Stimulated activated CD8-positive, alpha-beta memory T cell treated with anti-CD3 and anti-CD28 coated beads, Interleukin-15, amount 100 ng/mL, for 24 hours (primary cell): Measurements from ENCODE around the gene PTHLH.

Experiments used
- DNase-seq: peaks from one replicate; pipeline ENCODE4 v3.0.0-alpha.2; 2020; ENCODE audit warnings: low read depth

Gene PTHLH

DNA sequence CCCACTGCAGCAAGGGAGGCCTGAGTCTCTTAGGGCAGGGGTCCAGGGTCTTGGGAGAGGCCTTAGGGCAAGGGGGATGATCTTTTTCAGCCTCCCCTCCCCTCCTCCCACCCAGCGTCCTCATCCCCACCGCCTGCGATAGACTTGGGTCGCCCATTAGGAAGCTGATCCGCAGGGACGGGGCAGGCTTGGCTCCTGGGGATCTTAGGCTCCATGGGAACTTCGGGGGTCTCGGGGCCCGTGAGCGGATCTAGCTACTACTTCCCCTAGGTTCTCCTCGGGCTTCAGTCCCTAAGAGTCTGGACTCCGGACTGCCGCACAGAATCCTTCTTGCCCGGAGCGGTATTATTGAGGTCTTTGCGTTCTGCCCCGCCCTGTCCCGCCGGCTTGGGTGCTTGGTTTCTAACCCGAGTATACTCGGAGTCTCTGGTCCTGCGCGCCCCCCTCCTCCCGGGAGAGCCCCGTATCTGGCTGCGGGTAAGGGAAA is 2.2 kb upstream of the PTHLH start:
- no peak for DNase-seq

DNA sequence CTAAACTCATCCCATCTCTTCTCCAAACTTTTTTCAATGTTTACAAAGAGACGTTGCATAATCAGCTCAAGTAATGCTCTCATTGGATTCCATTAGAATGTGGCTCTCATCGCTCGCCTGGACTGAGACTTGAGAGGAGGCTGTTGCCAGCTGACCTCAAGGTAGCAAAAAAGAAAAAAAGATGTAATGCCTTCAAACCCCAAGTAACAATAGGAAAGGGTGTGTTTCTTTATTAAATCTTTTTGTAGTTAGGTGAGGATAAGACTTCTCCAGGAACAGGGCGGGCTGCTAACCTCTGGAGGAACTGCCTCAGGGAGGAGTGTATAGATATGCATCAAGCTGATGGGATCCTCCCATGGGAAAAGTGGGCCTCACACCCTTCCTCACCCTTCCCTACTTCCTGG is 956 bp upstream of the PTHLH start:
- DNase-seq, result no peak

DNA sequence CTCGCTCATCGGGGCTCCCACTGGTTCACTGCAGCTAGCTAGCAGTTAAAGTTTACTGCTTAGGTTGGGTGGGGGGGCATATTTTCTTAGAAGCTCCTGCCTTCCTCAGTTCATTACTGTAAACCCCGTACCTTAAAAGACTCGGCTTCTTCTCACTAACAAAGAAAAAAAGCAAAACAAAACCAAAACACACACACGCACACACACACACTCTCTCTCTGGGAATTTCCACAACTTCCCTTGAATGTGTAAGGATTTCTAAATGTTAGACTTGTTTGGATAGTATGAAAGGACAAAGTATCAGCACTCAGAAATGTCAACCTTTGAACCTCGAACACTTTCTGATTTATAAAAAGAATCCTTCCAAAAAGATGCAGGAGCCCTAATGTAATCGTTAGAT is 927 bp downstream of the PTHLH start:
- no peak for DNase-seq

DNA sequence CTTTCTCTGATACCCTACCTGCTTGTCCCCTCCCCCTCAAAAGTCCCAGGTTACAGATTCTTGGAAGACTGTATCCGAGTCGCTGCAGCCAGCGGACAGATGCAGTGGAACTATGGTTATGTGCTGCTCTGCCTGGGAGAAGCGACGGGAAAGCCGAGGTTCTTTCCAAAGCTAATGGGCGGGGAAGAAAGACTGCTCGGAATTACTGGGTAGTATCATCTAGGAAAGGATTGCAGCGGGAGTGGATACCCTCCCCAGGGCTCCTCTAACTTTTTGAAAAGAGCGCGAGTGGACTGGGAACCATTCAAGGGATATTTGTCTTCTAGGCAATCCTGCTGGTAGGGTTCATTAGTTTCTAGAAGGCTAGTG is 1.4 kb downstream of the PTHLH start:
- DNase-seq, result no peak

DNA sequence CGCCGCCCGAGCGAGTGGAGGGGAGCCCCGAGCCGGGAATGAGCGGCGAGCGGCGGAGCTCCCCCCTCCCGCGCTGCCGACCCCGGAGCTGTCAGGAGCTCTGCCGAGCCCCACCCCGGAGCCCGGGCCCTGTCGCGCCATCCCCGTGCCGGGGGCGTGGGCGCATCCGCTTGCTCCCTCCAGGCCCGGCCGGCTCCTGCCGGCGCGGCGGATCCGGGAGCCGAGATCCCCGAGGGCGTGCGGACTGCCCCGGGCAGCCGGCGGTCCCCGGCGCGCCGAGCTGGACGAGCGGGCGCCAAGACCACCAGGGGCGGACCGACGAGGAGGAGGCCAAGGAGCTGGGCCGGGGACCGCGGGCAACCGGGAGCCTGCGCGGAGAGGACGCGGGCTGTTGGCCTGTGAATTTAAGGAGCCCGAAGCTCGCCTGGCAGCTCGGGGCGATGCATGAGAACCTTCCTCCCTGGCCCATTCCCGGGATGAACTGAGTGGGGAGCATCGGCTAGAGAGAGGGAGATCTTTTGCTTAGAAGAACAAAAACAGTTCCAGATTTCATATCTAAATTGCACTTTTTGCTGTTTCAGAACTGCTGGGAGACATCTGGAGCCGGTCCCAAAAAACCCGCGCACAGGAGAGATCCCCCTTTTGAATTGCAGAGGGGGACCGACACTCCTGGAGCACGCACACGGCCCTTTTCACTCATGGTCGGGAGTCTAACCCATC is 2.0 kb downstream of the PTHLH start:
- DNase-seq, result no peak

DNA sequence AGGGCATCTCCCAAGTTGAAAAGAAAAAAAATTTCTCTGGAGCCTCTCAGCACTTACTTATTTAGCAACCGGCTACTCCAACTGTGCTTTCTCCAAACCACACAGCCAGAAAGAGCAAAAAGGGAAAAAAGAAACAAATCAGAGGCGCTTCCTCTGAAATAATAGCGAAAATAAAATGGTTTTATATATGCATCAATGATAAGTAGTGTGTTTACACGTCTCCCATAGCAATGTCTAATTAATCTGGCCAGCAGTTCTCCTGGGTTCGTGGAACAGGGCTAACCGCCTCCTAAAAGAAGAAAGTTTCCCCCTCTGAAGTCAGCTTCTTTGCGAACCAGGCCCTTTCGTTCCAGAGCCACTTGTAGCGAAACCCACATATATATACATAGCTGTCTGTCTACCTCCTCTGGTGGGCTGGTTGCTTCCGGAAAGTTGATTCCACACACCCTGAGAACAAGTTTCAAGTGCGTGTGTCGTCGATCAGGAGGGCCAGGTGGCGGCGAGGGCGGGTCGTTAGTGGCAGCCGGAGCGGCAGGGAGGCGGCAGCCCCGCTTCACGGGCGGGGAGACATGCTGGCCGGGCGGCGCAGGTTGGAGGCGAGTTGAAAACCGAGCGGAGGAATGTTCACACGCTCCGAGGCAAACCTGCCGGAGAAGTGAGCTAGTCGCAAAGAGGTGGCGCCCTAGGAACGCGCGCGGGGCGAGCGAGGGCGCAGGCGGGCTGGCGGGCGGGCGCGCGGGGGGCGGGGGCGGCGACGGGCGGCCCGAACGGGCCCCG is 2.7 kb downstream of the PTHLH start:
- peak; percentile 28 for DNase-seq

DNA sequence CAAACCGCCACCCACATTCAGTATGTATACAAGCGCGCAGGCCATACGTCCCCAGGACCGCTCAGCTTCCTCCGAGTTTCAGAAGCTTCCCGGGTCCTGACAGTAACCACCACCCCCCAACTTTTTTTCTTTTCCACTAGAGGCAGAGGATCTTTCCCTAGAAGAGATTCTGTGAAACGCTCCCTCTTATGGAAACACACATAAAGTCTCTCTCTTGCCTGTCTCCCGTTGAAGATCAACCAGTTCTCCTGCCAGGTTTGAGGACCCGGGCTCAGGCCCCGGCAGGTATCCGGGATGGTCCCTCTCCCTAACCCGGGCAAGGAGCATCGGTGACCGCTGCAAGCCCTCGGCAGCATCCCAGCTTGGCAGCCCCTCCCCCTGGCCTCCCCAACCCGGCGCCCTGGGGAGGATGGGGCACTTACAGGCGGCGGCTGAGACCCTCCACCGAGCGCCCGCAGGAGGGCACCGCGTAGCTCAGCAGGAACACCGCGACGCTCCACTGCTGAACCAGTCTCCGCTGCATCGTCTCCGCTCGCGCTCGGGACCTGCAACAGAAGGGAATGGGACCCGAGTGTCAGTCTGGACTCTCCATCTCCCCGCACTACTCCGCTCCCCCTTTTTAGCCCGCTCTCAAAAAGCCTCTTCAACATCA is 3.4 kb downstream of the PTHLH start:
- no peak for DNase-seq

DNA sequence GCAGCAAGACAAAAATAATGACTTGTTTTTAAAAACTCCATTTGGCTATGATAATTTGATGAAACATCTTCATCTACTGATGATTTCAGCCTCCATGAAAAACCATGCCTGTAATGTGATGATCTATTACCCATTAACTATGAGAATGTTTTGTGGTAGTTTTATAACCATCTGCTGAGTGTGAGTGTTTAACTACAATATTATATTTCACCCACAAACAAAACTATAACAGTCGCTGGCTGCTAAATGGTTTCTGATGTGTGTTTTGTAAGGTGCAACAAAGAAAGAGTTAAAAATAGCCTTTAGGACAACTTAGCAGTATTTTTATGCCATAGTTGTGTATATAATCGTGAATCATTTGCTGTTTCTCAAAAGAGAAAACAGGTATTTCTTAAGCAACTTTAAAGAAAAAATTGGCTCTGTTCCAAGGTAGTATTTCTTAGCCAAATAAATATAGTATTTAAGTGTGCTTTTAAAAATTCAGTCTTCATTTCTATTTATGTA is 4.9 kb downstream of the PTHLH start:
- no peak for DNase-seq

DNA sequence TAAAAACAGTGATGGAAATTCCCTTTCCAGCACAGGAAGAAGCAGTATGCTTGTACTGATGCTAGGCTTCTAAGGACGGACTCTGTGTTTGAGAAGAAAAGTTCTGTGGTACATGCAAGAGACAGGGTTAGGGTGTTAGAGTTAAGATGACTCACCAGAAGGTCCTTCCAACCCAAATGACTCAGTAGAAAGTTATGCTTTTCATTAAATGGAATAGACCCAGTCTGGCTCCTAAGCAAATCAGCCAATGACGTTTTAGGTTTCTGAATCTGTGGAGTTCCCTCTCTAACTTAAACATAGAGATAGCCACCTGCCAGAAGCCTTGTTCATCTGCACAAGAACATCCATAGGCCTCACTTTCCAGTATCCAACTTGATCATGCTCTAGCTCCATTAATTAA is 5.7 kb downstream of the PTHLH start:
- DNase-seq, result no peak

DNA sequence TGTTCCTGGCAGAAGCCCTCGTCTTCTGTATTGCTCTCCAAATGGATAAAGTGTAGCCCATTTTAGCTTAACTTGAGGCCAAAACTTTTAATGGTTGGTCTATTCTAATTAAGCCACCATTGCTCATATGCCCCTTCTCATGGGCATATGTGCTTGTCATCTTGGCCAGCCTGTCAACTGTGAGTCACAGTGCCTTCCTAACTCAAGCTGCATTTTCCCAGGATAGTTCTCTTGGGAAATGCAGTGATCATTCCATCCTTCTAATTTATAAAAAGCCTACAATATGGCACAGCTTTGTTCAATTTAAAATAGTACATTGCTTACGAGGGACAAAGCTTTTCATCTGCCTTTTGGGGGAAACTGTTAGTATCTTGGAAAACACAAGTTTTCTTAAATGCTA is 6.6 kb downstream of the PTHLH start:
- no peak for DNase-seq

DNA sequence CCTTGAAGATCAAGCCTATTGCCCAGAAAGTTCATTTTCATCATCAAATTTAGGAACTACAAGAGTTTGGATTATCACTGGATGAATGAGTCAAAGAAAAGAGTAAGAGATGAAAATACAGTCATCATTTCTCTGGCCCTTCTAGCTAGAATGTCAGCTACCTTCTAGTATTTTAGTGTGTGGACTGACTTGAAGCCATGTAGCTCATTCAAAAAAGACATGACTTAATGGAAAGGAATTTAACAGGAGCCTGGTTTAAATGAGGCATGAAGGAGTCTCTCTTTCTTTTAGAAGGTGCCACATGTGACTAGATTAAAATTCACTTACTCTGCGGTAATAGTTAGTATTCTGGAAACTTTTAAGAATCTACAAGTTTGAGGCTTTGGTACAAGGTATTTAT is 7.1 kb downstream of the PTHLH start:
- no peak for DNase-seq

DNA sequence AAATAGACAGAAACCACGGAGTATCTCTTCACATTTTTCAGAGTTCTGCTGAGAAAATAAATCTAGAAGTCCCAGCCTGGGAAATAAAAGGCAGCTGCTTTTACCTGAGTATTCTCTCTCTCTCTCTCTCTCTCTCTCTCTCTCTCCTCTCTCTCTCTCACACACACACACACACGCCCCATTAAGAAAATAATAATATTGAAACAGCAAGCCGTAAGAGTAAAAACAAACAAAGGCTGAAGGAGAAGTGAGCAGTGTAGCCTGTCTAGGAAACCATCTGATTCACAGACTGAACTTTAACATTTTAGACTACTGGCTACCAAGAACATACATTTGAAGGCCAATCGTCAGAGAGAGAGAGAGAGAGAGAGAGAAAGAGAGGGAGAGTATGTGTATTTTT is 8.4 kb downstream of the PTHLH start:
- no peak for DNase-seq

DNA sequence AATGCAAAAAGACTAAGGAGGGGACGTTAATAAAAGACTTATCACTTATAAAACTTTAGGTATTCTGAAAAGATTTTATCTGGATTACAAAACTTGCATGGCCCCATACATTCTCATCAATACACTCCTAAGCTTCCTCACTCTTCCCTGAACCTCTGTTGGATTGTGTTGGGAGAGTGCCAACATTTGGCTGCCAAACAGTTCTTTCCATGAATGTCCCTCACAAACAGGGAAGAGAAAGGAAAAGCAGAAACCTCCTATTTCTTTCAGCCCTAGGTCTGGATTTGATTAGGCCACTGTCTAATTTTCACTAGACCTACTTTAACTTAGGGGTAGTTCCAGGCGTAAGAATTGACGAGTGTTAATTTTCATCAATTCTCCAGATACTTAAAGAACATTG is 11.7 kb downstream of the PTHLH start:
- DNase-seq, result no peak

DNA sequence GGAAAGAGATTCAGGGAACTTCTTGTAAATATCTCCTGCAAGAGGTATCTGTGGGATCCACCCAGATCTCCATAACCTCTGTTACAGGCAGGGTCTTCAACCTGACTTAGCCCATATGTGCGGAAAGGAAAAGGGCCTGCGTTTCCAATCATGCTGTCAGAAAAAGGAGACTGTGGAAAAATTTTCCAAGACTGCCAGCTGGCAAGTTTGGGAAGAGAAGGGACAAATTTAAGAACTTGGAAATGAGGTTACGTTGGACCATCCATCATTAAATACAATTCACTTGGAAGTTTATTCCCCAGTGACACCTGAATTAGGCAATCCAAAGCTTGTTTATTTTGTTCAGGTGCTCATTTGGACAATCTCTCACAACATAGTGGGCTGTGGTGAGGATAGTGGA is 13.9 kb downstream of the PTHLH start:
- DNase-seq, result no peak

DNA sequence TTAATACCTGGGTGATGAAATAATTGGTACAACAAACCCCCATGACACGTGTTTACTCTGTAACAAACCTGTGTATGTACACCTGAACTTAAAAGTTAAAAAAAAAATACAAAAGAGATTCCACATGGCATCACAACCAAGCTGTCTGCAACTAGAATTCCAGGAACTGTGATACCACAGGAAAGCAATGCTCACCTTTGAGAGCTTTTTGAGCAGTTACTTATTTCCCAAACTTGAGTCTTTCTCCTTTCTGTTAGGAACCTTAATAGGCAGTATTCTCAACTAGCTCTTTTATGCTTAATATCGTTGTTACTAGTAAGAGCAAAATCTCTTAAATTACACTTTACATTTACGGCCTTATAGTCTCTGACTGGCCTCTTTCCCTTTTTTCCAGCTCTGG is 15.2 kb downstream of the PTHLH start:
- no peak for DNase-seq

DNA sequence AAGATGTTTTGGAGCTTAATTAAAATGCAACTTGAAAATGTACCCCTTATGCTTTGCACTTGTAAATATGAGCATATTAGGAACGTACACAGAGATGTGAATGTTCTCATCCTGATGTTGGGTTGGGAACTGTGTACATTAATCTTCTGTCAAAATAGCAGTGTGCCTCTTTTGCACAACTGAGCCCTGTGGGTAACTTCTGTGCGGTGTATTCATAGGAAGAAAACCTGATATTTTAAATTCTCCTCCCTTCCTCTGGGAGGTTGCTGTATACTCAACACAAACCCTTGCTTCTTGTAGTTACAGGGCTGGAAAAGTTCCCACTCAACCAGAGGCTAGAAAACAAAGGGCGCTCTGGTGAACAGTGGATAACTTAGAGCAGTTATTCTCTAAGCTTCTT is 18.7 kb downstream of the PTHLH start:
- DNase-seq, result no peak

DNA sequence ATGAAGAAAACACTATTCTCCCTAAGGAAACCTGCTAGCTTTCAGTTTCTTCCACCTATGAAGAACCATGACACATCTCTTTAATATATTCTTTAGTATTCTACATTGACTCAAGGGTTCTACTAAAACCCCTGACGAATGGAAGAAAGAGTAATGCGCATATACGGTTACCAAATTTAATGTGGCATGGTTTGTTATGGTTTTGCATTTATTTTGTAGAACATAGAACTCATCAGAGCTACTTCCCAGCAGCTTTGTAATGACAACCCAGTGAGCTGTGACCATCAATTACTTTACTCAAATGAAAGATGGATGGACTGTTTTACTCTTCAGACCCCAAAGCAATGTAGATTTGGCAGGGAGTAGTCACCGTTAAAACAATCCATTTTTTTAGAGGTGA is 19.2 kb downstream of the PTHLH start:
- no peak for DNase-seq

DNA sequence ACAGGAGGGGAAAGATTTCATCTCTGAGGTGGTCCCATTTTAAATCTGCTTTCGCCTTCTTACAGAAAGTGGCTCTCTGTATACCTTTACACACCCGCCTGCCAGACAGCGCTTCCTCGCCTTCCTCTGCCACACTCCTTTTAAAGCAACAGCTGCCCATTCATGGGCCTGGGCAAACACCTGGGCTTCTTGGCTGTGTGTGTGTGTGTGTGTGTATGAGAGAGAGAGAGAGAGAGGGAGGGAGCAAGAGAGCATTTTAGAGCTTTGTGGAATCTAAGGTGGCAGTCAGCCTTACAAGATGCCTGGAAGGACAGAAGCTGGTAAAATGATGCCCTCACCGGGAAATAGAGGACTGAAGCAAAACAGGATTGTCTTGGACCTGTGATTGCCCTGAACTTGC is 20.0 kb downstream of the PTHLH start:
- DNase-seq, result no peak

DNA sequence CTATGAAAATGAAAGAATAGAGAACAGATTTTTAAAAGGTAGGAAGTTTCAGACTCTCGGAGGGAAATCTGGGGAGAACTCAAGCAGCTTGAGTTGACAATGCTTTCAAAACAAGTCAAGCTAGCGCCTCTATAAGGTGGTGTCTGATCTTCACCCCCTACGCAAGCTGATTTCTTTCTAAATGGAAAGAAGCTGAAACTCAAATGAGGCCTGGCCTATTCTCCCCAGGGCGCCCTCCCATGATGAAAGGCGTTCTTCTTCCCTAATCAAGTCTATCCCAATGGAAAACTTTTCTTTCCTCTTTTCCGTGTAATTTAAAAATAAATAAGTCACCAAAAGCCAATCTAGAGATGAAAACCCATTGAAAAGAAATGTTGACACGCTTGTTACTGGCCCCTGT is 20.6 kb downstream of the PTHLH start:
- DNase-seq, result no peak

DNA sequence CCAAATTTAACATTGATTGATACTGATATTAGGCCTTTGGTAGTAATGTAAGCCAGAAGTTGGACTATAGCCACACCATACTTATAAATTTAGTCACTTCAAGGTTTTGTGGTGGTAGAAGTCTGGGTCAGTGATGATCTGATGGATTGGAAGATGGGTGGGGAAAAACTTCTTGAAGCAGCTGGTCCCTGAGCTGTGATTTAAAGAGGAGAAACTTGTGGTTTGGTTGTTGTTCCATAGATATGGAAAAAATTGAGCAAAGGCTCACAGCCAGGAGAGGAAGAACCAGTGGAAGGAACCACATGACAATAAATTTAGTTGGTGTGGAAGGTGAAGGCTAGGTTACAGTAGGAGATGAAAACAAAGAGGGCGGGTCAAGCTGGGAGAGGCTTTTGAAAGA is 26.1 kb downstream of the PTHLH start:
- DNase-seq, result no peak

DNA sequence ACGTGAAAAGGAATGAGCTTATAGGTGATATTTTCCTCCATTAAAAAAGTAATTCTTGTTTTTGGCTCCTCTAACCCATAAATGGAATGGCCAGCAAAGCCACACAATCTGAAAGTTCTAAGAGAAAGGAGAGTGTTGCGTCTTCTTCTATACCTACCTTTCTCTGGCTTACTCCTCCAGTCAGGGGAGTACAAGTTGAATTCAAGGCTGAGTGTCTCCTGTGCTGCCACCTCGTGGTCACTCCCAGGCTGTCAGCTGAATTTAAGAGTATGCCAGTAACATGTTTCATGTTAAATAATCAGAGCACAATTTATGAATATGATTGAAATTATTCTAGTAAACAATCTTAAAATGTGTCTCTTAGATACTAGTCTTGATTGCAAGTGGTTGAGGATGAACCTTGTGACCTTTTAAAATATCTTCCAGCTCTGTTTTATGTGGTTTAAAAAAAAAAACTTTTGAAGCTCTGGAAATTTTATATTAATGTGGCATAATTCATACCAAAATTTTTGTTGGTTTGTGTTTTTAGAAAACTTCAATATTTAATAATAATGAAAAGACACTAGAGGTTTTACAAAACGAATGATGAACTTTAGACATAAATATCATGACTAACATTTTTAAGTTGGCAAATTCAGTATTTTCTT is 31.7 kb downstream of the PTHLH start:
- peak; percentile 31 for DNase-seq

DNA sequence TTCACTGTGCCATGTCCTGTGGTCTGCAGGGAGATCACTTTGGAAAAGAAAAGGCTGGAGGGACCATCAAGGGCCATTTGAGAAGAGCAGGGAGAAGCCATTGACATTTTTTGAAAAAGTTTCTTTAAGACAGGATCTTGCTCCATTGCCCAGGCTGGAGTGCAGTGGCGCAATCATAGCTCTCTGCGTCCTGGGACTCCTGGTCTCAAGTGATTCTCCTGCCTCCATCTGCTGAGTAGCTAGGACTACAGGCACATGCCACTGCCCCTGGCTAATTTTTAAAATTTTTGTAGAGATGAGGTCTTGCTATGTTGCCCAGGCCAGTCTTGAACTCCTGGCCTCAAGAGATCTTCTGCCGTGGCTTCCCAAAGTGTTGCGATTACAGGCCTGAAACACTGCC is 32.3 kb downstream of the PTHLH start:
- DNase-seq, result no peak

DNA sequence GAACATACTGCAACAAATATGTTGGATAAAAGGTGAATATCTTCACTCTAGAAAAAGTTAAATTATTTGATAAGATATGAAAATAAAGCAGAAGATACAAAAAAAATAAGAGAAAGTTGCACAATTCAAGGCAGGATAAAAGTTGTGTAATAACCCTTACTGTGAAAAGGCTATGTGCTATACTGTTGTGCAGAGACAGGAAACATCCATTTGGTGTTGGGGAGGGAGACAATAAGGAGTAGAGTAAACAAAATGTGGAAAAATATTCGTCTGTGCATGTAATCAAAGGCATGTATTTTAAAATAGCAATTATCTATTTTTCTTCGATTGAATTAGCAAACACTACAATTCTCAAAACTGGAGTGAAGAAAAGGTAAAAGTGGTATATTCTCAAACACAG is 34.8 kb downstream of the PTHLH start:
- DNase-seq, result no peak
